IMR-90 (cell line): ENCODE measurements around the gene POU2F2. TPM values are rescaled to one million over a fixed set of nuclear protein-coding genes. Genes with fewer than 3 reads are reported as not detected.

Experiments used
- CEBPB ChIP-seq: IDR thresholded peaks from 2 replicates; pipeline ENCODE4 v1.6.1; 2012; ENCODE audit warnings: low read depth, low read length, improper control_type of control experiment
- FOS ChIP-seq: fragments of 150-350 bp; IDR thresholded peaks from 2 replicates; pipeline ENCODE4 v1.6.1; 2016; ENCODE audit warnings: low read depth, low read length
- MAZ ChIP-seq: IDR thresholded peaks from 2 replicates; pipeline ENCODE4 v1.6.1; 2012; ENCODE audit warnings: low read depth, mild to moderate bottlenecking, low read length, improper control_type of control experiment, moderate library complexity, borderline replicate concordance
- NFE2L2 ChIP-seq: fragments of 150-350 bp; IDR thresholded peaks from 2 replicates; pipeline ENCODE4 v1.6.1; 2016; ENCODE audit warnings: low read depth, mild to moderate bottlenecking, low read length
- SMC3 ChIP-seq: fragments of 150-350 bp; IDR thresholded peaks from 2 replicates; pipeline ENCODE4 v1.6.1; 2016; ENCODE audit warnings: low read depth, mild to moderate bottlenecking, antibody characterized with exemption, low read length, moderate library complexity
- polyA plus RNA-seq, 3 experiments: library from polyadenylated mRNA; depleted of rRNA; stranded (reverse); fragments of >200 nt; gene quantifications; 2 replicates each; pipeline ENCODE4 v1.2.3, GENCODE V29; 2012; ENCODE audit warnings: low replicate concordance in 1 of 3
- total RNA-seq: library from RNA; depleted of rRNA; stranded (reverse); fragments of >200 nt; gene quantifications from 2 replicates; pipeline ENCODE4 v1.2.3, GENCODE V29; 2012
- TF ChIP-seq, protein P1 (sequence below): fragments of 150-350 bp; IDR thresholded peaks from 2 replicates; pipeline ENCODE4 v1.6.1; 2017; ENCODE audit warnings: mild to moderate bottlenecking, antibody characterized with exemption, low read length, low read depth

The POU2F2 gene
- total and polyA plus RNA-seq, 2 of the 4 experiments (the other 2 are of a cell fraction), result 0.54 to 5.0 TPM

DNA sequence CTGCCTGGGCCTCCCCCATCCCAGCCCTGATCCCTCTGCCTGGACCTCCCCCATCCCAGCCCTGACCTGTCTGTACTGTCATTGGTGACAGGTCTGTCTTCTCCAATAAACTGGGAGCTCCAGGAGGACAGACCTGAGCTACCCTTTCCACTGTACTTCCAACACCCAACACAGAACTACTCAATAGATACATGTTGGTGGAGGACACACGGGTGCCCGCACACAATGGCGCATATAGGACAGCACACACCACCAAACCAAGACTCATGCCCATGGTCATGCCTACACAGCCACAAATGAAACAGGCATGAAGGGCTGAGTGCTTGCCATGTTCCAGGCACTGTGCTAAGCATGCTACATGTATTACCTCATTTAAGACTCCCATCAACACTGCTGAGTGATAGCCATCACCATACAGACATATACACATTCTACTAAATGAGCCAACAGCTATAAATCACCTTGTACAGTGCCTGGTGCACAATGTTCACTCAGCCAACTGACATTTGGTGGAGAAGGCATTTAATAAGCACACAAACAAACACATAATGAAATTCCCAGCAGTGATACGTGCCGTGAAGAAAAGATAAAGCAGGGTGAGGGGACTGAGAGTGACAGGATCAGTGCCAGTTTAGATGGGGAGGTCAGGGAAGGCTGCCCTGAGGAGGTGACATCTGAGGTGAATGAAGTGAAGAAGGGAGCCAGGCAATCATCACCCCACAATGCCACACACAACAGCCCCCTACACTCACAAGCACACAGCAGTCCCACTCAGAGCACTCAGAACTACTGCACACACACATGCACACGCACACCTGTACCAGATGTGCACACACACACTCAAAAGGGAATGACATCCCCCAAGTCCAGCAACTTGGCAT lies 857 bp downstream of the POU2F2 start (continued):
- TF ChIP-seq, protein P1, sequence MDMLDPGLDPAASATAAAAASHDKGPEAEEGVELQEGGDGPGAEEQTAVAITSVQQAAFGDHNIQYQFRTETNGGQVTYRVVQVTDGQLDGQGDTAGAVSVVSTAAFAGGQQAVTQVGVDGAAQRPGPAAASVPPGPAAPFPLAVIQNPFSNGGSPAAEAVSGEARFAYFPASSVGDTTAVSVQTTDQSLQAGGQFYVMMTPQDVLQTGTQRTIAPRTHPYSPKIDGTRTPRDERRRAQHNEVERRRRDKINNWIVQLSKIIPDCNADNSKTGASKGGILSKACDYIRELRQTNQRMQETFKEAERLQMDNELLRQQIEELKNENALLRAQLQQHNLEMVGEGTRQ, result no peak
- TF ChIP-seq FOS (no peak), NFE2L2 (no peak), SMC3 (no peak), CEBPB (no peak), MAZ (no peak)
